Umbilical cord (tissue), 2 donors: Measurements from ENCODE around the gene C3orf18. TPM values are rescaled to one million over a fixed set of nuclear protein-coding genes. Genes with fewer than 3 reads are reported as not detected.
A peak's percentile ranks its signal among the peaks of the same experiment; 100 is the strongest.

Experiments
- DNase-seq: peaks from one replicate; pipeline ENCODE4 v3.0.0-alpha.2; 2015; ENCODE audit warnings: low spot score
- total RNA-seq: library from RNA; depleted of rRNA; stranded (reverse); fragments of >200 nt; gene quantifications from one replicate; pipeline ENCODE4 v1.2.3, GENCODE V29; 2014; ENCODE audit warnings: low replicate concordance; ENCODE audit not compliant: insufficient read depth

Gene C3orf18
- total RNA-seq, 1 donor from 2014 or later = 5.3 TPM

- DNase-seq = peak; percentile 93
Measured at GRCh38 chr3:50551054-50551659, 16.4 kb downstream of the C3orf18 start.

GRCh38 chr3:50550079-50550736 lies 17.3 kb downstream of the C3orf18 start:
- peak; percentile 56 for DNase-seq

- no peak for DNase-seq
Measured at GRCh38 chr3:50549226-50549625, 18.3 kb downstream of the C3orf18 start.

GRCh38 chr3:50545781-50546180 lies 21.8 kb downstream of the C3orf18 start:
- no peak for DNase-seq

GRCh38 chr3:50542177-50543034 lies 25.1 kb downstream of the C3orf18 start:
- peak; percentile 72 for DNase-seq

- no peak for DNase-seq
Measured at GRCh38 chr3:50539356-50540286, 27.9 kb downstream of the C3orf18 start.

- DNase-seq = no peak
Measured at GRCh38 chr3:50537421-50538129, 30.0 kb downstream of the C3orf18 start.

- DNase-seq = no peak
Measured at GRCh38 chr3:50536471-50537180, 30.9 kb downstream of the C3orf18 start.

- DNase-seq = no peak
Measured at GRCh38 chr3:50534681-50535330, 32.7 kb downstream of the C3orf18 start.

- no peak for DNase-seq
Measured at GRCh38 chr3:50533807-50534461, 33.6 kb downstream of the C3orf18 start.

- DNase-seq = no peak
Measured at GRCh38 chr3:50533316-50533715, 34.2 kb downstream of the C3orf18 start.

GRCh38 chr3:50532062-50532705 lies 35.4 kb downstream of the C3orf18 start:
- DNase-seq = no peak

- no peak for DNase-seq
Measured at GRCh38 chr3:50531201-50531600, 36.3 kb downstream of the C3orf18 start.

- no peak for DNase-seq
Measured at GRCh38 chr3:50530001-50530970, 37.3 kb downstream of the C3orf18 start.

- DNase-seq = peak; percentile 80
Measured at GRCh38 chr3:50525987-50526386, 41.6 kb downstream of the C3orf18 start.

- DNase-seq = no peak
Measured at GRCh38 chr3:50525191-50525910, 42.2 kb downstream of the C3orf18 start.

- no peak for DNase-seq
Measured at GRCh38 chr3:50524746-50525145, 42.8 kb downstream of the C3orf18 start.
